Stimulated activated CD4-positive, alpha-beta T cell treated with anti-CD3 and anti-CD28 coated beads, Interleukin-12 subunit alpha, Interleukin-12 subunit beta, amount 100 ng/mL, for 4 hours (primary cell): ENCODE measurements around the gene GLOD5.

Experiments used
- DNase-seq: peaks from one replicate; pipeline ENCODE4 v3.0.0-alpha.2; 2020

GLOD5 gene

DNA sequence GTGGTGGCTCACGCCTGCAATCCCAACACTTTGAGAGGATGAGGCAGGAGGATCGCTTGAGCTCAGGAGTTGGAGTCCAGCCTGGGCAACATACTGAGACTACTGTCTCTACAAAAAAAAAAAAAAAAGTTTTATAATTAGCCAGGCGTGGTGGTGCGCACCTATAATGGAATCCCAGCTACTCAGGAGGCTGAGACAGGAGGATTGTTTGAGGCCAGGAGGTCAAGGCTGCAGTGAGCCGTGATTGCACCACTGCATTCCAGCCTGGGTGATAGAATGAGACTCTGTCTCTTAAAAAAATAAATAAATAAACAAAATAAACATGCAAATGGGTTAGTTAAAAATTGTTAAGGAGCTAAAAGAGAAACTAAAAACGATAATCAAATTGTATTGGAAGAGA, 7.7 kb downstream of the GLOD5 start:
- no peak for DNase-seq

DNA sequence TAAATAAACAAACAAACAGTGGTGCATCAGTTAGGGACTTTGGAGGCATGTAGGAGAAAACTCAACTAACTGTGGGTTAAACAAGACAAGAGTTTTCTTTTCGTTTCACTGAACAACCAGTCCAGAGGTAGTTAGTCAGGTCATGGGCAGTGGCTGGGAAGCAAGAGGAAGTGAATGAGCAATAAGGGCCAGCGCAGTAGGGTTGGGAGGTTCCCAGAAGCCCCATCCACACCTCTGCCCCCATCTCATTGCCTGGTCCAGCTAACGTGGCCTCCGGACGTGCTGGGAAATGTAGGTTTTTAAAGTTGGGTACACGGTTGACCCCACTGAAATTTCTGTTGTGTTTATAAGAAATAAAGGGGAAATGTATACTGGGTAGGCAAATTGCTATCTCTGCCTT, 8.7 kb downstream of the GLOD5 start:
- DNase-seq: no peak

DNA sequence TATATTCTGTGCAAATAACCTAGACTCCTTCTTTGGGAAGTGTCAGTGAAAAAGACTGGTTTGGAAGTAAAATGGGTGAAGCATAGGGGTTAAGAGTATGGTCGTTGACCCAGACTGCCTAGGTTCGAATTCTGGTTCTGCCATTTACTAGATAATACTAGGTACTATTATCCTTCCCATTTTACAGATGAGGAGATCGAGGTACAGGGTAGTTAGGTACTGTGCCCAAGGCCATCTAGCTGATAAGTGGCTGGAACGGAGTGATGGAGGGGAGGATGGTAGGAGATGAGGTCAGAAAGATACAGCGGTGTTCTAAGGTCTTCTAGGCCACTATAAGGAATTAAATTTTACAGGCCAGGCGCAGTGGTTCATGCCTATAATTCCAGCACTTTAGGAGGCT, 11.1 kb downstream of the GLOD5 start:
- no peak for DNase-seq

DNA sequence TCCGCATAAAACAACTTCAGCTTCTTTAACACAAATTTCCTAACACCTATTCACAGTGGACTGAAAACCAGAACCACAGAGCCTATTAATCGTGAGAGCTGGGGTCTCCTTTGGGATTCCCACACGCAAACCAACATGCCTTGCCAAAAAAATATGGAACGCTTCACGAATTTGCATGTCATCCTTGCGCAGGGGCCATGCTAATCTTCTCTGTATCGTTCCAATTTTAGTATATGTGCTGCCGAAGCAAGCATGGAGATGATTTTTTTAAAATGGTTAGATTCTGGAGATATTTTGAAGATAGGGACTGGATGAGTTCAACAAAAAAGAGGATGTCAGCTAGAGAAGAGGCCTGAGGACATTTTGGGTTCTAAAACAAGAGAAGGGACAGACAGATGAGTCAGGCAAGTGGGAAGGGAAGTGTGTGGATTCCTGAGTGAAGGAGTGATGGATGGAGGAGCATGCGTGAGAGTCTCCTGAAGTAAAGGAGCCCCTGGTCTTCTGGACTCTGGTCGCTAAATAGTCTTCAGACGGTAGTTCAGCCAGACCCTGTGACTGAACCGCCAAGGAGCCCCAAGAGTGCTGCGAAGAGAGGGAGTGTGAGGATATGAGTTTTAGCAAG, 15.4 kb downstream of the GLOD5 start:
- DNase-seq: no peak

DNA sequence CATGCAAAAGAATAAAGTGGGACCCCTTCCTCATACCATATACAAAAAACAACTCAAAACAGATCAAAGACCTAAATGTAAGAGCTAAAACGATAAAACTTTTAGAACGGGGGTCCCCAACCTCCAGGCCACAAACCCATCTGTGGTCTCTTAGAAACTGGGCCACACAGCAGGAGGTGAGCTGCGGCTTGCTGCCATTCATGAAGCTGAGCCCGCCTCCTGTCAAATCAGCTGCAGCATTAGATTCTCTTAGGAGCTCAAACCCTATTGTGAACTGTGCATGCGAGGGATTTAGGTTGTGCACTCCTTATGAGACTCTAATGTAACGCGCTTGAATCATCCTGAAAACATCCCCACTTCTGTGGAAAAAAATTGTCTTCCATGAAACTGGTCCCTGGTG, 17.9 kb downstream of the GLOD5 start:
- DNase-seq: no peak

DNA sequence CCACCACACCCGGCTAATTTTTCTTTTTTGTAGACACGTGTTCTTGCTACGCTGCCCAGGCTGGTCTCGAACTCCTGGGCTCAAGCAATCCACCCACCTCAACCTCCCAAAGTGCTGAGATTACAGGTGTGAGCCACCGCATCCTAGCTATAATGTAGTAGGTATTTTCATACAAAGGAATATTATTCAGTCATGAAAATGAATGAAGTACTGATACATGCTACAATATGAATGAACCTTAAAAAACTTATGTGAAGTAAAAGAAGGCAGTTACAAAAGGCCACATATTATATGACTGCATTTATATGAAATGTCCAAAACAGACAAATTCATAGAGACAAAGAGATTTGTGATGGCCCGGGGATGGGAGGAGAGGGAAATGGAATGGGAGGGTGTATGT, 20.2 kb downstream of the GLOD5 start:
- no peak for DNase-seq

DNA sequence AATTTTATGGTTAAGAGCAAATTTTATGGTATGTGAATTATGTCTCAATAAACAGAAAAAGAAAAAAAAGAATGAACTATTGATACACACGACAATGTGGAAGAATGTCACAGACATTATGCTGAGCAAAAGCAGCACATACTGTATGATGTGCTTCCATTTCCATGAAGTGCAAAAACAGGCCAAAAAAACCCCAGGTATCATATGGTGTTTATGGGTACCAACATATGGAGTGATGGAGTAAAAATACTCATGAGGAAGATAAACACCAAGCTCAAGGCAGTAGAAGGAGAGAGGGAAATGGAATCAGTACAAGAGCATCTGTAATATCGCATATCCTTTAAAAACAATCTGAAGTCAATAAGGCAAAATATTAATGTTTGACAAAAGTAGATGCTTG, 20.7 kb downstream of the GLOD5 start:
- no peak for DNase-seq

DNA sequence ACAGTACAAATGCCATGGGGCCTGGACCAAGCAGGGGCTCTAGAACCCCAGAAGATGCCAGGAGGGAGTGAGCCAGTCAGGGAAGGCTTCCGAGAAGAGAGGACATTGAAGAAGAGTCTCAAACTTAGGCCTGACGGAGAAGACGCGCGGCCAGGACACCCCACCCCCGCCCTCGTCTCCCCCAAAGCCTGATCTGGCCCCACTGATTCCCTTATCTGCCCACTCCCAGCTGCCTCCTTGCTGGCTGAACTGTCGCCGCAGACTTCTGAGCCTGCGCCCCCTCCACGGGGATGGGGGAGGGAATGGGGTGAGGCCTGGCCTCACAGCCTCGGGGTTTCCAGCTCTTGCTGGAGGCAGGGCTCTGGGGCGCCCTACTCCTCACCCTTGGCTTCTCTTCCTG, 21.2 kb downstream of the GLOD5 start:
- DNase-seq: no peak

DNA sequence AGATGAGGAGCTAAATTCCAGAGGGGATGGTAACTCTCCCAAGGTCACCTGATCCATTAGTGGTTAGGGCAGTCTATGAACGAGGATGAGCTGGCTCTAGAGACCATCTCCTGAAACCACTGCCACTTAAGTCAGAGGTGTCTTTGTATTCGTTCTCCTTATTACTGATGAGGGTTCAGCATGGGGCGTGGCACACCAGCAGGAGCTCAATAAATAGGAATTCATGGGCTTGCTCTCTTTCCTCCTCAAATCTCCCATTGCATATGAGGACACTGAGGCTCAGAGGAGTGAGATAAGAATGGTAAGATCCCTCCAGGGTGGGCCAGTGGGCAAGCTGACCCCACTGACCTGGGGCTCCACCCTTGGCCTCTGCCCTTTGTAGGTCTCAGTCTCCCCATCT, 23.2 kb downstream of the GLOD5 start:
- no peak for DNase-seq

DNA sequence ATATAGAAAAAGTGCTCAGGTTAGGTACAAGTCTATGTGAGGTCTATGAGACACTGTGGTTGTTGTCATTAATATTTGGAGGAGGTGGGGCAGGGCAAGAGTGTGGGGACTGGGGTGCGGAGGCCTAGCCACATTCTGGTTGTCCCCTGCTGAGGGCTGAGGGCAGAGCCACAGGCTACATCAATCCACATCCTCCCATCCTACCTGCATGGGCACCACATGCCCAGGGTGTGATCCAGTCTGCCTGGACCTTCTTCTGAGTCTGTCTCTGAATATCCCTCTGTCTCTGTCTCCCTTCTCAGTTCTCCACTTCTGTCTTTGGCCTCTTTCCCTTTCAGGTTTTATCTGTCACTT, 23.6 kb downstream of the GLOD5 start:
- no peak for DNase-seq

DNA sequence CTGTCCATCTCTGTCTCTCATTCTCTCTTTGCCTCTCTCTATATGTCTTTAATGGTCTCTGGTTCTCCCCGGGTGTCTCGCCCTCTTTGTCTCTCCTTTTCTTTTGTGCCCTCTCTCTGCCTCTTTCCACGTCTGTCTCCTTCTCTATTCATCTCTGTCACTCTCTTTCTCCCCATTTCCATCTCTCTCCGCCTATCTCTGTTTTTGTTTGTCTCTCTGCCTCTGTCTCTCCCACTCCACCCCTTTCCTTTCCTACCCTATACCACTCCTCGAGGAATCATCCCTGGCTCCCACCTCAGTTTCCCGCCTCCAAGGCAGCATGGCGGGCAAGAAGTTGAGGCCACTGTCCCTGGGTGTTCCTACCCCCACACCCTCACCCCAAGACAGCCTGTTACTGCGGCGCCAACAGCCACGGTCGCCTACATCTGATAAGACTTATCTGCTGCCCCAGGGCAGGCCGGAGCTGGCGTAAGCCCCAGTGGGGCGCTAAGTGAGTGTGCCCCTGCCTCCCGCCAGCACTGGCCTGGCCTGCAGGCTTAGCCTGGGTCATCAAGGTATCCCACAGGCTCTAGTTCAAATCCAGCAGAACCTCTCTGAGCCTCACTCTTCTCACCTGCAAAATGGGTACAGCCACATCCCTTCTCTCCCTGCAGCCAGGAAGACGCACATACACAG, 24.1 kb downstream of the GLOD5 start:
- no peak for DNase-seq

DNA sequence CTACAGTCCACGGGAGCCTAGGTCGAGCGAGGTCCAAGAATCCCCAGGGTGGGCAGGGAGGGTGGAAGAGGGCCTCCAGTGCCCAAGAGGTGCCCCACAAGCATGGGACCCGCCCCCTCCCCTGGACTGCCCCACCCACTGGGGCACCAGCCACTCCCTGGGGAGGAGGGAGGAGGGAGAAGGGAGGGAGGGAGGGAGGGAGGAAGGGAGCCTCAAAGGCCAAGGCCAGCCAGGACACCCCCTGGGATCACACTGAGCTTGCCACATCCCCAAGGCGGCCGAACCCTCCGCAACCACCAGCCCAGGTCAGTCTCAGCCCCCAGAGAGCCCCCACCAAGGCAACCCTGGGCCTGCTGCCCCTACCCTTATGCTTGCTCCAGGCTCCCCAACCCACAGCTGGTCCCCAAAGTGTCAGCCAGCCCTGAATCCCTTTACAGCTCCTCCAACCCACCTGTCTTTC, 24.8 kb downstream of the GLOD5 start, which contains the start of gene GATA1:
Gene GATA1 (plus strand): TSS at position 250 of the 460 bp plus-strand sequence. CDS start 4,520 bp downstream, outside the sequence.
- no peak for DNase-seq

DNA sequence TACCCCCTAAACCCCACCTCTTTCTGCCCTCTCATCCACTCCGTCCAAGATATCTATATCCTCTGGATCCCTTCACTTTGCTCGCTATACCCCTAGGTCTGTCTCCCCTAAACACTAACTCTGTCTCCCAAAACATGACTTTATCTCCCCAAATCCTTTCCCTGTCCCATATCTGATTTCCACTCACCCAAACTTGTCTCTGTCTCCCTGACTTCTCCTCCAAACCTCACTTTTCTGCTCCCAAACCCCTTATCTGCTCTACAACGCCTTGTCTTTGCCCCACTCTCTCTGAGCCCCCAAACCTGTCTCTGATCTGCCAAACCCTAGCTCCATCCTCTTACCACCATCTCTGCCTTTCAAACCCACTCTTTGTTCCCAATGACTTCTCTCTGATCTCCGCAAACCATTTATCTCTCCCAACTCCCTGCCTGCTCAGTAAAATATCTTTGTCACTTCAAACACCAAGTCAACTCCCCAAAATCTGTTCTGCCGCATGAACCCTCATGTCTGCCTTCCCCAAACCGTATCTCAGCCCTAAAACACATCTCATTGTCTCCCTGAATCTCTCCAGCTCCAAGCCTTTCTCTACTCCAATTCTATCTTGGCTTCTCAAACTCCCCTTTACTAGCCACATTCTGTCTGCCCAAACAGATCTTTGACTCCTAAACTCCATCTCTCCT, 25.4 kb downstream of the GLOD5 start:
- DNase-seq: no peak

DNA sequence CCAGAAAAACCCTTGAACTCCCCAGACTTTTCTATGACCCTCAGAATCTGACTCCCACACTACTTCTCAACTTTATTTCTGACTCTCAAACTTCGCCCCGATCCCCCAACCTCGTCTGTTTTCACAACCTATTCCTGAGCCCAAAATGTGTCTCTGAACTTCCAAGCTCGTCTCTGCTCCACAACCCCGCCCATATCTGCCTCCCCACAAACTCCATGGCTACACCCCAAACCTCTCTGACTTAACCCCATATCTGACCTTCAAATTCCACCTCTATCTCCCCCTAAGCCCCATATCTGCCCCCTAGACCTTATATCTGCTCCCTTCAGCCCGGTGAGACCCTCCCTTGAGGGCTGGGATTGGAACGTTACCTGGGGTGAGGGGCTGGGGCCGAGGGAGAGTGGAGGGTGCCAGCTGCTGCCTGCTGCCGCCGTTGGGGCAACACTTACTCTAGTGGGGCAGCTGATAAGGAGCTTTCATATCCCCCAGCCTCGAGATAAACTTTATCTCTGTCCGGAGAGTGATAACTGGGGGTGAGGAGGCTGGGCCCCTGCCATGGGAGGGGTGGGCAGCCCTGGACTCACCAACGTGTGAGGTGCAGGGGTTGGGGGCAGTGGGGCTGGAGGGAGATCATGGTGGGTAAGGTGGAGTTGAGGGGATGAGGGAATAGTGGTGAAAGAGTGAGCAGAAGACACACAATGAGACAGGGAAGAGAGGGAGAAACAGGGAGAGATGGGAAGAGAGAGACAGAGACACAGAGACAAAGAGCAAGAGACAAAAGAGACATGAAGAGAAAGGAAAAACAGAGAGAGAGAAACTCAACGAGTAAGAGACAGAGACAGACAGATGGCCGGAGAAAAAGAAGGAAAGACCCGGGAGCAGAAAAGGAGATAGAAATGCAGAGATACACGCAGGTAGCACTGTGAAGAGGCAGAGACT, 26.2 kb downstream of the GLOD5 start:
- DNase-seq: no peak

DNA sequence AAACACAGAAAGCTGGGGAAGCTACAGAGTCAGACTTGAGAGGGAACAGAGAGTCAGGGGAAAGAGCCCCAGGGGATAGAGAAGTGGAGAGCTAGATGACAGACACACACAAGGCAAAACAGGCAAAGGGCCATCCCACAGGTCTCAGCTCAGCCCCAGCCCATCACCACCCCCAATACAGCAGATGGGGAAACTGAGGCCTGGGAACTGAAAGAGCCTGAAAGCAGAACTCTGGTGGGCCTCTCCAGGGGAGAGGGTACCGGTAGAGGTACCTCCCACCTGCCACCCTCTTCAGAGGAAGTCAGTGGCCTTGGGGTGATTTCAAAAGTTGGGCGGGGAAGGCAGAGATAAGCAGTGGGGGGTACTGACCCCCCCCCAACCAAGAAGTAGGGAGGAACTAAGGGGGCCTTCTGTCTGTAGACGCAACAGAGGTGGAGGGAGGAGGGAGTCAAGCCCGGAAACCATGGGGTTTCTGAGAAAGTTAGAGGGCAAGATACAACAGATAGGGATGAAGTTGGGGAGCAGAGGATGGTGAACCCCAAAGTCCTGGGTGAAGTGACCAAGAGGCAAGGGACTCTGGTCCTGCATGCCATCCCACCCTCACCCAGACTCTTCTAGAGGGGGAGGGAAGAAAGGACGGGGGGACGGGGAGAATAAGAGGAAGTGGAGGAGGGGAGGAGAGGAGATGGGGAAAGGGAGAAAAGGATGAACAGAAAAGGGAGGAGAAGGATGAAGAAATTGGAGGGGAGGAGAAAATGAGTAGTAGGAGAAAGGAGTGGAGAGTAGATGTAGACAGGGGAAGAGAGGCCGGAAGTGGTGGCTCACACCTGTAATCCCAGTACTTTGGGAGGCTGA, 28.0 kb downstream of the GLOD5 start:
- DNase-seq: no peak

DNA sequence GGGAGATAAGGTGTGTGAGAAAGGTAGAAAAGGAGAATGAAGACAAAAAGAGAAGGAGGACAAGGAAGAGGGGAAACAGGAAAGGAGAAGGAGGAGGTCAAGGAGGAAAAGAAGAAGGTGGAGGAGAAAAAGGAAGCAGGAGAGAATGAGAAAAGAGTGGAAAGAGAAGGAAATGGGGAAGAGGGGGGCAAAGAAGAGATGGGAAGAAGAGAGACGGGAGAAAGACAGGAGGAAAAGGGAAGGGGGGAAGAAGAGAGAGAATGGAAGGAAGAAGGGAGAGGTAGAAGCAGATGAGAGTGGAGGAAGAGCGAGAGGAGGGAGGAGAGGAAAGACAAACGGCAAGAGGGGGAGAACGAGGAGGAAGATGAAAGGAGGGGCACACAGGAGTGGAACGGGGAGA, 28.9 kb downstream of the GLOD5 start:
- no peak for DNase-seq

DNA sequence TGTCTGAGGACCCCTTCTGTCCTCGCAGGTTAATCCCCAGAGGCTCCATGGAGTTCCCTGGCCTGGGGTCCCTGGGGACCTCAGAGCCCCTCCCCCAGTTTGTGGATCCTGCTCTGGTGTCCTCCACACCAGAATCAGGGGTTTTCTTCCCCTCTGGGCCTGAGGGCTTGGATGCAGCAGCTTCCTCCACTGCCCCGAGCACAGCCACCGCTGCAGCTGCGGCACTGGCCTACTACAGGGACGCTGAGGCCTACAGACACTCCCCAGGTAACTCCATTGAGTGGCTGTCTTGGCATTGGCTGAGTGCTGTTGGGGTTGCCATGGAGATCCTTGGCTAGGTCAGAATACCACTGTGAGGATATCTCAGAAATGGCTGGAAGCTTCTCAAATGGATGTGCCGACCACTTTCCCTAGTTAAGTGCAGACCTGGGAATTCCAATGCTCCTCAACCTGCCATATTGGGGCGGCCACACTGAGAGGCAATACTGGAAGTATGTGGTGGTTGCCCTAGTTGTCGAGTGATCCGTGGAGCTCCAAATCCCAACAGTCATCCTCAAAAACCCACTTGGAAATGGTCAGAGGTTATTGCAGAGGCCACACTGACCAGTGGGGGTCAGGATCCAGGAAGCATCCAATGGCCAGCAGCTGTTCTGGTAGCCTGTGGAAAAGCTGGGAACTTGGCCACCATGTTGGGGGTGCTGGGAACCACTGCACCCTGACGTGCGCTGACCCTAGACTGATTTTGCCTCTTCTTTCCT, 29.7 kb downstream of the GLOD5 start:
- no peak for DNase-seq

DNA sequence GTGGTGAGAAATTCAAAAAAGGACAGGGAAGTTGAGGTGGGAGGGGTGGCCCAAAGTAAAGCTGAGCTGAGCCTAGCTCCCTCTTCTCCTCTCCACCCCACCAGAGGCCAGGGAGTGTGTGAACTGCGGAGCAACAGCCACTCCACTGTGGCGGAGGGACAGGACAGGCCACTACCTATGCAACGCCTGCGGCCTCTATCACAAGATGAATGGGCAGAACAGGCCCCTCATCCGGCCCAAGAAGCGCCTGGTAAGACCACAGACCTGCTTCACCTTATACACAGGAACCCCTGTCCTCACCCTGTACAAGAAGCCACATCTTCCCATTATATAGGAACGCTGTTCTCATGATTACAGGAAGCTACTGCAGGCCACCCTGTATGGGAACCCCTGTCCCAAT, 30.7 kb downstream of the GLOD5 start:
- no peak for DNase-seq

DNA sequence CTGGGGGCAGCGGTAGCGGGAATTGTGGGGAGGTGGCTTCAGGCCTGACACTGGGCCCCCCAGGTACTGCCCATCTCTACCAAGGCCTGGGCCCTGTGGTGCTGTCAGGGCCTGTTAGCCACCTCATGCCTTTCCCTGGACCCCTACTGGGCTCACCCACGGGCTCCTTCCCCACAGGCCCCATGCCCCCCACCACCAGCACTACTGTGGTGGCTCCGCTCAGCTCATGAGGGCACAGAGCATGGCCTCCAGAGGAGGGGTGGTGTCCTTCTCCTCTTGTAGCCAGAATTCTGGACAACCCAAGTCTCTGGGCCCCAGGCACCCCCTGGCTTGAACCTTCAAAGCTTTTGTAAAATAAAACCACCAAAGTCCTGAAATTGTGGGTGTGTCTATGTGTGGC, 32.4 kb downstream of the GLOD5 start:
- no peak for DNase-seq

DNA sequence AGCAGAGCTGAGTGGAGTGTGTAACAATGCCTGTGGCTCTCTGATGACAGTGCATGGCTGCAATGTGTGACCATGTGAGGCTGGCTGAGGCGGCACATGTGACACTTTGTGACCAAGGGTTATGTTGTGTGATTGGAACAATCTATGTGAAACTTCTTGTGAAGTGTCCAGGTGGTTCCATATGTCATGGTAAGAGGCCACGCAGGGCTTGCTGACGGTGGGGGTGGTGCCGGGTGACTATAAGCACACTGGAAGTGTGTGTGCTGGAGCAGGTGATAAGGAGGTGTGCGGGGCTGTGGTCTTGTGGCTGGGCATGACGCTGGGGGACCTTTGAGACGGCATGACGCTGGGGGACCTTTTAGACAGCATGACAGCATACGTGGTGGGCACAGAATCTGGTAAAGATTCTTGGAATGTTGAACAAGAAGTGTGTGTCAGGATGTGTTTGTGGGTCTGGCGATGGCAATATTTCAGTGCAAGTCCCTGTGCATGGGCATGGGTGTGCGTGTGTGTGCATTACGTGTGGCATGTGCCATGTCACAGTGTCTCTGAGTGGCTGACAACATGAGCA, 32.9 kb downstream of the GLOD5 start:
- DNase-seq: no peak

DNA sequence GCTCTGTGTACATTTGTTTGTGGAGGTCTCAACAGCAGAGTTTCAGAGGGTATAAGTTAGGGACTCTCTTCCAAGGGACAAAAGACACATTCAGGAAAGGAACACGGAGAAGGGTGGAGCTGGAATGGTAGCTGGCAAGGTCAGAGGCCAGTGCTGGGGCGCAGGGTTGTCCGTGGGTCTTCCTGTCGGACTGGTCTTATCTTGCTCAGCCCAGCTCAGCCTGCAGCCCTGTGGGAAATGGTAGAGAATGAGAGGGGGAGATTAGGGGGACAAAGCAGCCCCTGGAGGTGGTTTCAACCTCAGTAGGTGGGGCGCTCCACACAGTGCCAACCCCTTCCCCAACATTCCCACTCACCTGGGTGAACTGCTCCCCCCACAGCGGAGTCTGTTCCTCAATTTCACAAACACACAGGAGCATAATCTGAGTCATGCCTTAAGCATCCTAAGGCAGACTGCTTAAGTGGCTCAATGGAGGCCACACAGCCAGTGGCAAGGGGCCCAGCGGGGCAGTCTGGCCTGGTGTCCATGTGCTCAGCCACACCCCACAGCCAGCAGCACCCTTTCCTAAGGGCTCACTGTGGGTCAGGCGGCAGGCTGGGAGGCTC, 33.5 kb downstream of the GLOD5 start:
- DNase-seq: no peak
